Lung microvascular endothelial cell (primary cell): ENCODE results near the gene EXOSC6. TPM values are rescaled to one million over a fixed set of nuclear protein-coding genes. Genes with fewer than 3 reads are reported as not detected.
"Not testable (repeated sequence)": the region's sequence is repeated elsewhere in the genome, so short reads cannot be mapped to it uniquely, and the experiment has no call there.

Experiments
- DNase-seq, 2 donors: peaks; one replicate each; pipeline versions ENCODE4 v3.0.0 to v3.0.0-alpha.2; 2010; ENCODE audit warnings: low read depth in 2 of 2
- total RNA-seq: library from RNA; depleted of rRNA; stranded (reverse); fragments of >200 nt; gene quantifications from 2 replicates; pipeline ENCODE4 v1.2.1, GENCODE V29; 2014

EXOSC6 gene
- 28.3 and 43.7 TPM in 2 replicates for total RNA-seq

- peak; percentile 95 for DNase-seq
Observed at GRCh38 chr16:70251629-70252354, at the start of gene EXOSC6. EXOSC6 (minus strand) TSS chr16:70251940; CDS start chr16:70251900, 40 bp downstream.

DNA sequence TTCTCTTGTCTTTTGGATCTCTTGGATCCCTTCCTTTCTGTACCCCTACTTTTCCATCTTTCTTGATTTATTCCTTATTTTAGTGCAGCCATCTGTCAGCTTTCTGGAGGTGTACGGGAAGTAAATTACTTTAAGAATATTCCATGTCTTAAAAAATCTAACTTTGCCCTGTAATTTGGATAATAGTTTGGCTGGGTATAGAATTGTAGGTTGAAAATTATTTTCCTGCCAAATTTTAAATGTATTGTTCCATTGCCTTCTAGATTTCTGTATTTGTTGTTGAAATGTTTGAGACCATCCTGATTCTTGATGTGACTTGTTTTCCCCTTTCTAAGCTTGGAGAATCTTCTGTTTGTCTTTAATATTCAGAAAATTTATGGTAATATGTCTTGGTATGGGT lies 49.4 kb upstream of the EXOSC6 start:
- no peak for DNase-seq

DNA sequence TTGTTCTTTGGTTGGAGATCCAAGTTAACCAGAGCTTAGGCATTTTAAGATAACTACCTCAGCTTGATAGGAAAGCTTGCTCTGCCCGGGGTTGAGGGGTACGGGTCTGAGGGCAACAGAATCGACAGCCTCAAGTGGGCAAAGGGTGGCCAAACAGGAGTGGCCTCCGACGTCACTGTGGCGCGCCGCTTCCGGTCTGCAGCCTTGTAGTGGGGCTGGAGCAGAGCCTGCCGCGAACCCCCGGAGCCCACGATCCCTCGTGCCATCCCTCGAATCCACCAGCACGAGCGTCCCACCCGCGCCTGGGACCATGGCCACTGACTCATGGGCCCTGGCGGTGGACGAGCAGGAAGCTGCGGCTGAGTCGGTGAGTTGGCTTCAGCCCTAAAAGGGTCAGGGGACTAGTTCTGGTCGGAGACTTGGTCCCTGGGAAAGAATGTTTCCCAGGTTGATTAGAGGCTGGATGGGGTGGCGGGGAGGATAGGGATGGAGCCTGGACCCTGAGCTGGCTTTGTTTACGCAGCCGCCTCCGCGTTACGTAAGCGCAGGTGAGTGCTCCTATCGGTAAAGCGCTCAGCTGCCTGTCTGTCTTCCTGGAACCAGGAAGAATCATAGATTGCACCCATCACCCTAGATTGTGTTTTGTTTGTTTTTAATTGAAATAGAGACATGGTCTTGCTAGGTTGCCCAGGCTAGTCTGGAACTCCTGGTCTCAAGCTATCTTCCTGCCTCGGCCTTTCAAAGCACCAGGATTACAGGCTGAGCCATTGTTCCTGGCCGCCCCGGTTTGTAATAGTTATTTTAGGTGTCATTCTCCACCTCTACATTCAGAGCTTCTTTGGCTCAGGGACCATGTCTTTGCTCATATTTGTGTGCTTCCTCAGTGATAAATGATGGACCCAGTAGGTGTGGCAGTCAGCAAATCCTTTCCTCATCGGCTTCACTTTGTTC lies 47.5 kb upstream of the EXOSC6 start, which contains the start of gene DDX19B:
DDX19B (plus strand) TSS at position 199 of the 951 bp plus-strand sequence; CDS start at position 311, 112 bp downstream.
- DNase-seq: peak; percentile 75 to 85

DNA sequence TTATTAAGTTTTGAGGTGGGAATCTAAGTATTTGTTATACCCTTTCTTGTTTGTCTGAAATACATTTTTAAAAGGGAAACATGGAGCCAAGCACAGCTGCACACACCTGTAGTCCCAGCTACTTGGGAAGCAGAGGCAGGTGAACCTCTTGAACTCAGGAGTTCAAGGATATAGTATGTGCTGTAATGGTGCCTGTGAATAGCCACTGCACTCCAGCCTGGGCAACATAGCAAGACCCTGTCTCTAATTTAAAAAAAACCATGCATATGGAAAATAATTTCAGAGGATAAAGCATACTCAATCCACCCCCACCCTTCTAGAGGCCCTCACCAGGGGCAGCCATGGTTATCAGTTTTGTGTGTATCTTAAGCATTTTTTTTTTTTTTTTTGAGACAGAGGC lies 43.9 kb upstream of the EXOSC6 start:
- no peak for DNase-seq

GRCh38 chr16:70294385-70295025 lies 42.8 kb upstream of the EXOSC6 start:
- no peak for DNase-seq

- not testable (repeated sequence) for DNase-seq
Observed at GRCh38 chr16:70292148-70292547, 40.4 kb upstream of the EXOSC6 start.

DNA sequence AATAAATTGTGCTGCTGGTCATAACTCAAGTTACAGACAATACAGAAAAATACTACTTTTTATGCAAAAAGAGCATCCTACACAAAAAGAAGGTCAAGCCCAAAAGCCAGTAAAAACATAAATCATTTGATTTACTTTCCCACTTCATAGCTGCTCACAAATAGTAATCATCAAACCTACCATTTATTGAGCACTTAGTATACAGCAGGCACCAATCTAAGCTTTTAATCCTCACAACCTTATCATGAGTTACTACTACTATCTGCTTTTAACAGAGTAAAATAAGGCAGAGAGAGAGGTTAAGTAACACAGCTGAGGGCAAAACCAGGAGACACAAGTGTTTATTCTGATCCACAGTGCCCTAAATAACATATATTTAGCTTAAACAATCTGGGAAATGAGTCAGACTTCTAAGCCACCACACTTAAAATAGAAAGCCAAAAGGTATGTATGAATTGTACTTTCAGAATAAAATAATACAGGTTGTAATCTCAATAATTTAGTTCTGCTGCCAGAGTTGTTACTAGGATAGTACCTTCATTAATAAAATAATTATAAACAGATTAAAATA lies 39.3 kb upstream of the EXOSC6 start:
- no peak for DNase-seq

- DNase-seq: peak; percentile 100
Observed at GRCh38 chr16:70289229-70290094, 37.7 kb upstream of the EXOSC6 start, which contains the start of gene AARS1. AARS1 (minus strand) TSS chr16:70289506; CDS start chr16:70282763, 6,743 bp downstream.

DNA sequence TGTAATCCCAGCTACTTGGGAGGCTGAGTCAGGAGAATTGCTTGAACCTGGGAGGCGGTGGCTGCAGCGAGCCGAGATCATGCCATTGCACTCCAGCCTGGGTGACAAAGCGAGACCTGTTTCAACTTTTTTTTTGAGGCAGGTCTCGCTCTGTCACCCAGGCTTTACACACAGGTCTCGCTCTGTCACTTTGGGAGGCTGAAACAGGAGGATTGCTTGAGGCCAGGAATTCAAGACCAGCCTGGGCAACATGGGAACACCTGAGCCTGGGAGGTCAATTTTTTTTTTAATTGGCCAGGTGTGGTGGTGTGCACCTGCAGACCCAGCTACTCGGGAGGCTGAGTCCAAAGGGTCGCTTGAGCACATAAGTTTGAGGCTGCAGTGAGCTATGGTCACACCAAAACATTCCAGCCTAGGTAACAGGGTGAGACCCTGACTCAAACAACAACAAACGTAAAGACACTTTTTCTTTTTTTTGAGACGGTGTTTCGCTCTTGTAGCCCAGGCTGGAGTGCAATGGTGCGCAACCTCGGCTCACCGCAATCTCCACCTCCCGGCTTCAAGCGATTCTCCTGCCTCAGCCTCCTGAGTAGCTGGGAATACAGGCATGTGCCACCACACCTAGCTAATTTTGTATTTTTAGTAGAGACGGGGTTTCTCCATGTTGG lies 35.7 kb upstream of the EXOSC6 start:
- DNase-seq: not testable (repeated sequence)

- no peak for DNase-seq
Observed at GRCh38 chr16:70276392-70276791, 24.7 kb upstream of the EXOSC6 start.

- no peak for DNase-seq
Observed at GRCh38 chr16:70271696-70272095, 20.0 kb upstream of the EXOSC6 start.

DNA sequence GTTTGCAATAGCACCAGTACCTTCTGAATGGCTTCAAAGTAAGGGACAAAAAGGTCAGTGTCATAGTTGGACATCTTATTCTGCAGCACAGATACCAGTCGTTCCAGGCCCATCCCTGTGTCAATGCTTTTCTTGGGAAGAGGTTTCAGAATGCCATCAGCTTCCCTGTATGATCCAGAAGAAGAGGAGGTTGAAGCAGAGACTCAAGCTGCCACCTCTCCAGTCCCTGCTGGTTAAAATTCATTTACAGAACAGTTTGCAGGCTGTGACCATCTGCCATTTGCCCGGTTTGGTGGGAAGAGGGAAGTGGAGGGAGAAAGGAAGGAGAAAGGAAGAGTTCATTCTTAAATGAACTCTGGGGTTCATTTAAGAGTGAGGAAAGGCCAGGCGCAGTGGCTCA lies 18.4 kb upstream of the EXOSC6 start:
- no peak for DNase-seq

DNA sequence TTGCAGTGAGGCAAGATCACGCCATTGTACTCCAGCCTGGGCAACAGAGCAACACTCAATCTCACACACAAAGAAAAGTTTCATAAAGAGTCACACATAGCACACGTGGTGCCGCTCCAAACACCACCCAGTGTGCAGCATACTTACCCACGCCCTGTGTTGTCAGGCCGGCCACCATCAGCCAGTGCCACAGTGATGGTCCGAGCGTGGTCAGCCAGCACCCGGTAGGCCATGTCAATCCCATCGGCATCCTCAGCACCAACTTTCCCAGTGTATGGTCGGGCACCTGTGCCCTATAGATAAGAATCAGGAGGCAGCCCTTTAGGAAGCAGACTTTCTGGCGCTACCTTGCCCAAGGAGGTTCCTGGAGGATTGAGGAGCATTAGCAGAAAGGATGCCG lies 17.7 kb upstream of the EXOSC6 start:
- DNase-seq: no peak

DNA sequence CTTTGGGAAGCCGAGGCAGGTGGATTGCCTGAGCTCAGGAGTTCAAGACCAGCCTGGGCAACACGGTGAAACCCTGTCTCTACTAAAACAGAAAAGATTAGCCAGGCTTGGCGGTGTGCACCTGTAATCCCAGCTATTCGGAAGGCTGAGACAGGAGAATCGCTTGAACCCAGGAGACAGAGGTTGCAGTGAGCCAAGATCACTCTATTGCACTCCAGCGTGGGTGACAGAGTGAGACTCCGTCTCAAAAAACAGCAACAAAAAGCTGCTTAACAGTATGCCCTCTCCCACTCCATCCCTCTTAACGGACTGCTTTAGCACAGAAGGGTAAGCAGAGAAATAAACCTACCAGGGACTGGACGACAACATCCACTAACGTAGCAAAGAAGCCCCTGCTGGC lies 16.2 kb upstream of the EXOSC6 start:
- DNase-seq: not testable (repeated sequence)

DNA sequence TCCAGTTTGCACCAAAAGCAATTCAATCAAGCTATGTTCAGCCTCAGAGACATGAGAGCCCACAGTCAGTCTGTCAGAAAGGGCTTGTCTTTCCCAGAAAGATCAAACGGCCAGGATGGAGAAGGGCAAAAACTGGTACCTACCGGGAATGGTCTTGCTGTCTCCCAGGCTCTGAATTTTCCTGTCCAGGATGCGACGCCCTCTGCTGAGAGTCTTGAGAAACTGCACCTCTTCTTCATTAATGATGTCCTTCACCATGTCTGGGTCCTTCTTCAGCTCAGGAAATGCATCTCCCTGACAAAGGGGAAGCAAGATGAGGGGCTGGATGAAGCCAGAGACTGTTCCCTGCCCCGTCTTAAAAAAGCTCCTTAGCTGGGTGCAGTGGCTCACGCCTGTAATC lies 15.8 kb upstream of the EXOSC6 start:
- peak; percentile 77 to 78 for DNase-seq

GRCh38 chr16:70259903-70260302 lies 8.2 kb upstream of the EXOSC6 start:
- not testable (repeated sequence) for DNase-seq

- DNase-seq: no peak
Observed at GRCh38 chr16:70258946-70259345, 7.2 kb upstream of the EXOSC6 start.

- DNase-seq: no peak
Observed at GRCh38 chr16:70258065-70258464, 6.3 kb upstream of the EXOSC6 start.

- DNase-seq: no peak
Observed at GRCh38 chr16:70257391-70257790, 5.7 kb upstream of the EXOSC6 start.

DNA sequence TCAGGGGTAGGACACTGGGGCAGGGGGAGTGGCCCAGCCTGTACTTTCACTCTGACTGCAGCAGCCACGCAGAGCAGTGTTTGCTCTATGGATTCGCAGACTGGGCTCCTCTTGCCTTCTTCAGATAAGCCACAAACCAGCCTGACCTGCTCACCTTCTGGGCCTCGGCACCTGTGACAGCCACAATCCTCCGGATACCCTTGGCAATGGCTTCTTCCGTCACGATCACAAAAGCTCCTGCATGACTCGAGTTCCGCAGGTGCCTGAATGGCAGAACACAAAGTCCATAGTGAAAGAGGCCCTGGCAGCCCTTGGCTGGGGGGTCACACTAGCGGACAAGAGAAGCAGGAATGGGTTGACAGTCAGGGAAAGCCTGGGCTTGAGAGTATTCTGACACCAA lies 3.8 kb upstream of the EXOSC6 start:
- DNase-seq: no peak
